LNCAP (cell line): ENCODE data around the gene FAM47A.

ENCODE experiments used
- CTCF ChIP-seq: fragments of 450-650 bp; IDR thresholded peaks from 2 replicates; pipeline ENCODE4 v1.5.1; 2017; ENCODE audit warnings: mild to moderate bottlenecking

The FAM47A gene

GRCh38 chrX:34119122-34119521 is 13.0 kb downstream of the FAM47A start:
- no peak for TF ChIP-seq CTCF

- TF ChIP-seq CTCF: no peak
These were observed 19.7 kb downstream of the FAM47A start for GRCh38 chrX:34112459-34112858.
